K562 (cell line): ENCODE results near the gene PIGT. TPM values are rescaled to one million over a fixed set of nuclear protein-coding genes. Genes with fewer than 3 reads are reported as not detected.

ENCODE experiments used
- ATAC-seq: fragments of 200-7000 bp; cut with Tn5 transposase; 3 replicates; pipeline ENCODE4 v1.9.1; 2020; ENCODE audit warnings: moderate library complexity
- BruUV-seq: library from RNA; stranded (reverse); fragments of 400-500 nt; replicated peaks from 2 replicates; lab custom pipeline; 2021; lab: Mats Ljungman, UMichigan
- CTCF ChIA-PET: fragments of 300-600 bp; formaldehyde crosslinking; extraction: SDS; loops from one replicate; lab custom pipeline; 2021; ENCODE audit warnings: low intra/inter-chr PET ratio; lab: Yijun Ruan, JAX
- POLR2A ChIA-PET: fragments of 300-600, 350-650 bp; sonication (Branson Sonifier 250); formaldehyde crosslinking; extraction: SDS; loops from one replicate; lab custom pipeline; 2021; ENCODE audit warnings: antibody characterized with exemption, inconsistent platforms; lab: Yijun Ruan, JAX
- DNase-seq, 4 experiments: peaks; one replicate each; pipeline versions ENCODE4 v3.0.0 to v3.0.0-alpha.2; 2011 to 2018; ENCODE audit warnings: low spot score in 3 of 4, mixed read lengths in 3 of 4; ENCODE audit errors: extremely low read depth in 1 of 4
- FAIRE-seq: peaks from 2 replicates; lab custom pipeline; 2011; peaks lifted over from hg19 to GRCh38; lab: Jason Lieb, UNC
- H2AFZ ChIP-seq: 2 replicates; pipeline ENCODE4 v1.6.0; 2011; ENCODE audit warnings: low read depth, low read length, control low read depth, inconsistent platforms
- H3K27ac ChIP-seq: fragments of 200-600 bp; 3 replicates; pipeline ENCODE4 v1.8.0; 2011; ENCODE audit warnings: low read depth, mild to moderate bottlenecking, control low read depth, inconsistent platforms, low read length, moderate library complexity, mixed read lengths; ENCODE audit errors: extremely low read depth
- H3K27me3 ChIP-seq, 2 experiments: fragments of 300-600 bp in 1 of 2; 2 replicates in 1 of 2; 3 replicates in 1 of 2; pipeline versions ENCODE4 v1.6.0 to v1.8.0; 2011; ENCODE audit warnings: inconsistent platforms in 2 of 2, low read length in 2 of 2, mild to moderate bottlenecking in 1 of 2, mixed read lengths in 1 of 2, moderate library complexity in 1 of 2; ENCODE audit not compliant: control insufficient read depth in 2 of 2, insufficient read depth in 2 of 2
- H3K36me3 ChIP-seq: fragments of 300-600 bp; 3 replicates; pipeline ENCODE4 v1.8.0; 2011; ENCODE audit warnings: mild to moderate bottlenecking, low read length, inconsistent platforms; ENCODE audit not compliant: control insufficient read depth, insufficient read depth
- H3K4me1 ChIP-seq, 2 experiments: fragments of 200-600 bp in 1 of 2; replicated peaks in 1 of 2; 2 replicates in 1 of 2; 3 replicates in 1 of 2; pipeline versions ENCODE4 v1.5.1 to v1.8.0; 2011; ENCODE audit warnings: inconsistent platforms in 2 of 2, low read length in 2 of 2, mild to moderate bottlenecking in 1 of 2, mixed read lengths in 1 of 2, moderate library complexity in 1 of 2; ENCODE audit not compliant: control insufficient read depth in 2 of 2, insufficient read depth in 2 of 2
- H3K4me2 ChIP-seq: 2 replicates; pipeline ENCODE4 v1.6.1; 2011; ENCODE audit warnings: low read length, control low read depth, inconsistent platforms, mixed read lengths; ENCODE audit not compliant: insufficient read depth
- H3K4me3 ChIP-seq: fragments of 200-600 bp; sonication (generic), shearing (Covaris generic); 2 replicates; pipeline ENCODE4 v1.5.1; 2016; ENCODE audit warnings: control low read depth, inconsistent platforms
- H3K79me2 ChIP-seq: fragments of 200-600 bp; 3 replicates; pipeline ENCODE4 v1.8.0; 2011; ENCODE audit warnings: low read length, inconsistent platforms; ENCODE audit not compliant: control insufficient read depth, insufficient read depth
- H3K9ac ChIP-seq, 2 experiments: 2 replicates each; pipeline versions ENCODE4 v1.6.0 to v1.6.1; 2011; ENCODE audit warnings: low read depth in 2 of 2, low read length in 2 of 2, control low read depth in 1 of 2, inconsistent platforms in 1 of 2, mild to moderate bottlenecking in 1 of 2, mixed read lengths in 1 of 2; ENCODE audit not compliant: insufficient read depth in 1 of 2
- H3K9me1 ChIP-seq: one replicate; pipeline ENCODE4 v1.6.0; 2011; ENCODE audit warnings: inconsistent platforms, mild to moderate bottlenecking, low read length, moderate library complexity; ENCODE audit not compliant: control insufficient read depth, insufficient read depth
- H3K9me3 ChIP-seq: replicated peaks from 2 replicates; pipeline ENCODE4 v1.5.1; 2011; ENCODE audit warnings: low read depth, low read length, inconsistent platforms; ENCODE audit not compliant: control insufficient read depth, insufficient read depth
- H4K20me1 ChIP-seq: replicated peaks from 2 replicates; pipeline ENCODE4 v1.6.1; 2011; ENCODE audit warnings: low read length, inconsistent platforms, mixed read lengths; ENCODE audit not compliant: control insufficient read depth, insufficient read depth
- PHTF2 ChIP-seq: fragments of 250-450 bp; sonication (Bioruptor Pico); IDR thresholded peaks from 2 replicates; pipeline ENCODE4 v1.5.0; 2021; ENCODE audit warnings: mild to moderate bottlenecking
- TFAP4 ChIP-seq: sonication (generic); formaldehyde crosslinking; IDR thresholded peaks from 2 replicates; pipeline ENCODE4 v1.8.0; 2022; ENCODE audit warnings: missing genetic modification reagents, mild to moderate bottlenecking, moderate library complexity, borderline replicate concordance
- ZNF639 ChIP-seq, 2 experiments: fragments of 200-800 bp in 1 of 2; sonication (Bioruptor generic) in 1 of 2; sonication (generic) in 1 of 2; formaldehyde crosslinking in 1 of 2; IDR thresholded peaks in 1 of 2; conservative IDR thresholded peaks in 1 of 2; 2 replicates each; pipeline versions ENCODE4 v1.5.0 to v1.6.1; 2016 to 2020; ENCODE audit warnings: missing compliant biosample characterization in 1 of 2, missing genetic modification characterization in 1 of 2, missing genetic modification reagents in 1 of 2
- WGBS: fragments of 100-300 bp; shearing (Covaris generic); methylation state at CpG from one replicate; pipeline ENCODE4 v1.1.6; 2016; ENCODE audit warnings: low coverage, mixed read lengths; ENCODE audit not compliant: insufficient coverage; ENCODE audit errors: missing lambda C conversion rate; 5-methylcytosine and 5-hydroxymethylcytosine counted together
- in situ Hi-C: fragments of 300-500 bp; cut with MboI; formaldehyde crosslinking; loops from 4 replicates; pipeline ENCODE4 v1.15.0; 2018; ENCODE audit warnings: inconsistent platforms, mixed read lengths
- intact Hi-C: fragments of 100-400 bp; cut with micrococcal nuclease; formaldehyde crosslinking; loops from 2 replicates; pipeline ENCODE4 v1.14.2; 2022
- polyA plus RNA-seq, 8 experiments: library from polyadenylated mRNA; depleted of rRNA in 4 of 8; stranded (reverse) in 5 of 8; unstranded in 3 of 8; fragments of >200 nt; fragmentation: Nextera tagmentation in 2 of 8; fragmentation: Illumina TruSeq in 1 of 8; extraction: Ambion mirVana in 2 of 8; extraction: Trizol in 1 of 8; gene quantifications; 2 replicates each; pipeline versions ENCODE4 v1.2.1 to v1.2.3, GENCODE V29; 2011 to 2014; ENCODE audit warnings: inconsistent platforms in 1 of 8, missing spikeins in 1 of 8
- total RNA-seq, 7 experiments: library from RNA; depleted of rRNA in 6 of 7; stranded (reverse); fragments of >200 nt in 6 of 7; fragmentation: Illumina TruSeq in 2 of 7; extraction: Trizol in 2 of 7; gene quantifications; 2 replicates each; pipeline versions ENCODE4 v1.2.1 to v1.2.3, GENCODE V29; 2011 to 2021; ENCODE audit warnings: low replicate concordance in 1 of 7

The PIGT gene
- total and polyA plus RNA-seq, 9 of the 15 experiments (the other 6 are each of a cell fraction or from before 2014, with no cell fraction given) = 14.6 to 108 (median 46.9) TPM

GRCh38 chr20:45394221-45395113, 21.5 kb upstream of the PIGT start:
- FAIRE-seq = no peak
- Histone ChIP-seq H3K79me2 (no peaks in the 10 kb centered on the region), H3K9me3 (no peaks in the 10 kb centered on the region), H3K4me1 (peaks cover 0 to 3% of the 10 kb centered on the region in 2 experiments; a peak in 1 of 5 replicates), H2AFZ (no peak overlapping the region), H3K27ac (no peak overlapping the region), H3K9ac (no peak overlapping the region; a peak in 1 of 4 replicates), H3K9me1 (no peaks in the 10 kb centered on the region), H3K4me2 (no peak overlapping the region), H3K36me3 (no peaks in the 10 kb centered on the region), H3K4me3 (no peak overlapping the region), H4K20me1 (no peaks in the 10 kb centered on the region), H3K27me3 (no peaks in the 10 kb centered on the region)
- BruUV-seq = no TSS peak
- WGBS = 42% methylated on average over 17 of the region's 21 CpGs
- TF ChIP-seq PHTF2 (no peak), TFAP4 (CRISPR knock-in tag) (no peak), ZNF639 (CRISPR knock-in tag; conservative IDR thresholded peaks at IDR 0.05 in 1 of 2, IDR thresholded peaks at IDR 0.05 in 1 of 2) (no peak)
- DNase-seq = no peak
- ChIA-PET CTCF (no interaction called here), POLR2A (interaction anchor here (0.6 to 0.7 kb wide), 2 partner anchors 517 to 1880 kb away, joined by 3 to 4 read pairs; no protein-coding TSS in a partner anchor)
- no peak for ATAC-seq
- intact Hi-C loops = no loop called here
- in situ Hi-C loops = no loop called here
